Gastroesophageal sphincter (tissue), 4 donors: ENCODE results near the gene KHDRBS1. TPM values are rescaled to one million over a fixed set of nuclear protein-coding genes. Genes with fewer than 3 reads are reported as not detected.
A peak's percentile ranks its signal among the peaks of the same experiment; 100 is the strongest.
"Not testable (repeated sequence)": the region's sequence is repeated elsewhere in the genome, so short reads cannot be mapped to it uniquely, and the experiment has no call there.

Experiments
- ATAC-seq: fragments of 150-250 bp; one replicate; pipeline ENCODE4 v1.9.1; 2016; ENCODE audit warnings: mild to moderate bottlenecking, moderate library complexity
- H3K27ac ChIP-seq, 4 donors: fragments of 200-600 bp; sonication (generic) in 3 of 4; 1 replicate in 3 of 4; 2 replicates in 1 of 4; pipeline ENCODE4 v1.5.1; 2016 to 2019
- H3K27me3 ChIP-seq: fragments of 200-600 bp; sonication (generic); one replicate; pipeline ENCODE4 v1.5.1; 2019
- H3K36me3 ChIP-seq, 2 donors: fragments of 200-600 bp; sonication (generic); one replicate each; pipeline ENCODE4 v1.5.1; 2019; ENCODE audit warnings: control low read depth in 1 of 2
- H3K4me1 ChIP-seq, 3 donors: fragments of 200-600 bp; sonication (generic); 1 replicate in 2 of 3; 2 replicates in 1 of 3; pipeline ENCODE4 v1.5.1; 2016 to 2019; ENCODE audit warnings: control low read depth in 2 of 3
- H3K4me3 ChIP-seq, 2 donors: fragments of 200-600 bp; sonication (generic); one replicate each; pipeline ENCODE4 v1.5.1; 2019; ENCODE audit warnings: mild to moderate bottlenecking in 1 of 2, moderate library complexity in 1 of 2
- H3K9me3 ChIP-seq, 3 donors: fragments of 200-600 bp; sonication (generic); one replicate each; pipeline ENCODE4 v1.5.1; 2017 to 2019; ENCODE audit warnings: control low read depth in 2 of 3
- EP300 ChIP-seq: sonication (generic); formaldehyde crosslinking; IDR thresholded peaks from one replicate; pipeline ENCODE4 v1.6.1; 2017; ENCODE audit warnings: antibody characterized with exemption, mild to moderate bottlenecking
- POLR2A ChIP-seq, 2 donors: fragments of 450-650 bp; IDR thresholded peaks; one replicate each; pipeline ENCODE4 v1.6.1; 2017; ENCODE audit warnings: antibody characterized with exemption in 2 of 2, mild to moderate bottlenecking in 2 of 2, moderate library complexity in 1 of 2
- POLR2AphosphoS5 ChIP-seq: sonication (generic); formaldehyde crosslinking; IDR thresholded peaks from one replicate; pipeline ENCODE4 v1.6.1; 2017; ENCODE audit warnings: antibody characterized with exemption
- WGBS, 2 donors: methylation state at CpG; one replicate each; pipeline ENCODE4 v1.1.5; 2018; ENCODE audit warnings: low coverage in 1 of 2; 5-methylcytosine and 5-hydroxymethylcytosine counted together
- total RNA-seq, 4 donors: library from RNA; depleted of rRNA; stranded (reverse); fragments of >200 nt; gene quantifications; one replicate each; pipeline ENCODE4 v1.1.0, GENCODE V29; 2016
- TF ChIP-seq, protein P1 (sequence below), 4 experiments: fragments of 200-600 bp in 2 of 4; fragments of 450-650 bp in 2 of 4; sonication (generic) in 1 of 4; IDR thresholded peaks; one replicate each; pipeline ENCODE4 v1.5.1; 2017 to 2019; ENCODE audit warnings: antibody characterized with exemption in 4 of 4, mild to moderate bottlenecking in 2 of 4, moderate library complexity in 2 of 4

Gene KHDRBS1
- total RNA-seq, 4 donors from 2014 or later = 59.1 to 89.3 (median 64.8) TPM

DNA sequence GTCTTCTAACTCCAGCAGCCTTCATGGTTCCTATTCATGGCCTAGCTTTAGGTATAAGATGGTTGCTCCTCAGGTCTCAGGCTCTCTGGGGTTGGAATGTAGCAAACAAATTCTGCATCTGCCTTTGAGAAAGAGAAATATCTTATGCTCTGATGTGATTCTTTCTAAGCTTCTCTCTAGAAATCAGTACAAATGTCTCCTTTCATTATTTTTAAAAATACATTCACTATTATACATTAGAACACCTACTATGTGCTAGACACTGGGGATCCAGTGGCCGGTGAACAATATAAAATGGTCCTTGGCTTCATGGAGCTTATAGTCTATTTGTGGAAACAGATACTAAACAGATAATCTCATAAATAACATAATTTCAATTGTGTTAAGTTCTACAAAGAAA is 42.9 kb downstream of the KHDRBS1 start:
- Histone ChIP-seq H3K27me3 (no peaks in the 10 kb centered on the region), H3K36me3 (peaks cover 0 to 5% of the 10 kb centered on the region in 2 donors), H3K9me3 (no peaks in the 10 kb centered on the region), H3K4me1 (no peaks in the 10 kb centered on the region), H3K4me3 (no peak overlapping the region), H3K27ac (no peak overlapping the region)
- 100% methylated on average over 1 of the region's 1 CpG; no CpG with 5 or more reads in 1 of the 2 donors for WGBS, 2 donors
- TF ChIP-seq, protein P1, sequence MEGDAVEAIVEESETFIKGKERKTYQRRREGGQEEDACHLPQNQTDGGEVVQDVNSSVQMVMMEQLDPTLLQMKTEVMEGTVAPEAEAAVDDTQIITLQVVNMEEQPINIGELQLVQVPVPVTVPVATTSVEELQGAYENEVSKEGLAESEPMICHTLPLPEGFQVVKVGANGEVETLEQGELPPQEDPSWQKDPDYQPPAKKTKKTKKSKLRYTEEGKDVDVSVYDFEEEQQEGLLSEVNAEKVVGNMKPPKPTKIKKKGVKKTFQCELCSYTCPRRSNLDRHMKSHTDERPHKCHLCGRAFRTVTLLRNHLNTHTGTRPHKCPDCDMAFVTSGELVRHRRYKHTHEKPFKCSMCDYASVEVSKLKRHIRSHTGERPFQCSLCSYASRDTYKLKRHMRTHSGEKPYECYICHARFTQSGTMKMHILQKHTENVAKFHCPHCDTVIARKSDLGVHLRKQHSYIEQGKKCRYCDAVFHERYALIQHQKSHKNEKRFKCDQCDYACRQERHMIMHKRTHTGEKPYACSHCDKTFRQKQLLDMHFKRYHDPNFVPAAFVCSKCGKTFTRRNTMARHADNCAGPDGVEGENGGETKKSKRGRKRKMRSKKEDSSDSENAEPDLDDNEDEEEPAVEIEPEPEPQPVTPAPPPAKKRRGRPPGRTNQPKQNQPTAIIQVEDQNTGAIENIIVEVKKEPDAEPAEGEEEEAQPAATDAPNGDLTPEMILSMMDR (IDR thresholded peaks at IDR 0.05) = no peak
- TF ChIP-seq POLR2AphosphoS5 (no peak), EP300 (no peak), POLR2A (IDR thresholded peaks at IDR 0.05) (no peak)
- no peak for ATAC-seq

DNA sequence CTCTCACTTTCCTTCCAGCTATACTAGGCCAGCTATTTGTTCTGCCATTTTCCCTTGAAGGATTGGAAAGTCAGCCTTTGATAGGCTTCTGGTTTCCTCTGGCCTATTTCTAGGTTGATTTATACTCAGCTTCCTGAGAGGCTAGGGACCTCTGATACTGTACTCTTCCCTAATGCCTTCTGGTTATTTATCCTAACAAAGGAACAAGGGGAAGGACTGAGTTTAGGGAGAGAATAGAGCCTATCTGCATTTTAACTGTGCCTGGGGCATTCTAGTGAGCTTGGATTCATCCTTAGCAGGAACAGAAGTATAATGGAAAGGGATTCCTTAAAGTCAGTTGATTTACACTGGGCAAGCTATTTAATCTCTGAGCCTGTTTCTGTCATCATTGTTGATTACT is 47.2 kb downstream of the KHDRBS1 start:
- TF ChIP-seq POLR2A (IDR thresholded peaks at IDR 0.05) (peak in 1 of 2 donors; percentile 3), EP300 (no peak)
- TF ChIP-seq, protein P1 (IDR thresholded peaks at IDR 0.05) = no peak
- no peaks in the 10 kb centered on the region for H3K27me3 ChIP-seq
- no peak for ATAC-seq
- H3K9me3 ChIP-seq = no peaks in the 10 kb centered on the region
- H3K4me3 ChIP-seq = no peak overlapping the region
- H3K27ac ChIP-seq = peak overlapping the region in 1 of 4 donors; percentile 8
- H3K36me3 ChIP-seq = peaks cover 5 to 7% of the 10 kb centered on the region in 2 donors
- peaks cover 0 to 19% (median 10%) of the 10 kb centered on the region in 3 donors for H3K4me1 ChIP-seq

DNA sequence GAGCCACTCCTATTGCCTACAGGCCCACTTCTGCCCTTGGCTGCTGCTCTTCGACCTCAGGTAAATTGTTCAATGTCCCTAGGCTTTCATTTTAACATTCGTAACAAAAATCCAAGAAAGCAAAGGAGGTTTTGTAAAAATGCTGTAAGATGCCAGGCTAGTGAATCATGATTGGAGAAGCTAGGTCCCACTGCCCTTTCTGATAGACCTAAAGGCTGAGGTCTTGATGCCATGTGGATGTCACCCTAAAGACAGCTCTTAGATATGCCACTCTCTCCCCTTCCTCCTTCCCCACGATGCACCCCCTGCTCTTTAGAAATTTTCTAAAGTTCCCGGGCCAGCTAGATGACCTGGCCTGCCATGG is 49.2 kb downstream of the KHDRBS1 start:
- peaks cover 5 to 7% of the 10 kb centered on the region in 2 donors for H3K36me3 ChIP-seq
- H3K27me3 ChIP-seq = no peaks in the 10 kb centered on the region
- H3K4me3 ChIP-seq = no peak overlapping the region
- no peaks in the 10 kb centered on the region for H3K9me3 ChIP-seq
- H3K4me1 ChIP-seq = peaks cover 0 to 38% (median 14%) of the 10 kb centered on the region in 3 donors
- H3K27ac ChIP-seq = peak overlapping the region in 3 of 4 donors; percentile 63 to 80 (median 67)
- WGBS, 2 donors = 33 to 69% methylated on average over 1 to 2 of the region's 4 CpGs
- no peak for ATAC-seq
- TF ChIP-seq POLR2AphosphoS5 (no peak), EP300 (no peak), POLR2A (IDR thresholded peaks at IDR 0.05) (no peak)
- TF ChIP-seq, protein P1 (IDR thresholded peaks at IDR 0.05) = no peak

DNA sequence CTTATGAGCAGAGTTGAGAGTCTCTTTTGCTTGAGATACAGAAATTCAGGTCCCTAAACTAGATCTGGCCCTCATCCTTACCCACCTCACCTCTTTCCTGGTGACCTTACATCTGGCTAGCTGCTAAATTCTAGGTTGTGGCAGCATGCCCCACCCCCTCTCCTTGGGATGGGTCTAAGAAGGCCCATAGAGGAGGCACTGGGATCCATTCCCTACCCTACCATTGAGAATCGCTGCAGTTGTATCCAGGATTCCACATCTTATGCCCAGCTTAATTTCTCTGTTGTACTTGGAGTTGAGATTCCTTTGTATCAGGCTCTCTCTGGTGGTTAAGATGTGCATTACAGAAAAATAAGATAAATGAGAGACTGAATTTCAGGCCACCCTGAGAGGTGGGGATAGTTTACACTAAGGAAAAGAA is 49.6 kb downstream of the KHDRBS1 start:
- Histone ChIP-seq H3K9me3 (no peaks in the 10 kb centered on the region), H3K4me1 (peaks cover 0 to 41% (median 14%) of the 10 kb centered on the region in 3 donors), H3K27me3 (no peaks in the 10 kb centered on the region), H3K4me3 (no peak overlapping the region), H3K36me3 (peaks cover 5 to 7% of the 10 kb centered on the region in 2 donors), H3K27ac (peak overlapping the region in 3 of 4 donors; percentile 63 to 80 (median 67))
- WGBS, 2 donors = 0 to 14% methylated on average over 1 of the region's 1 CpG
- ATAC-seq = peak; percentile 61
- TF ChIP-seq, protein P1 (IDR thresholded peaks at IDR 0.05) = peak in 3 of 4 experiments; percentile 71 to 87 (median 81)
- no peak for TF ChIP-seq EP300

DNA sequence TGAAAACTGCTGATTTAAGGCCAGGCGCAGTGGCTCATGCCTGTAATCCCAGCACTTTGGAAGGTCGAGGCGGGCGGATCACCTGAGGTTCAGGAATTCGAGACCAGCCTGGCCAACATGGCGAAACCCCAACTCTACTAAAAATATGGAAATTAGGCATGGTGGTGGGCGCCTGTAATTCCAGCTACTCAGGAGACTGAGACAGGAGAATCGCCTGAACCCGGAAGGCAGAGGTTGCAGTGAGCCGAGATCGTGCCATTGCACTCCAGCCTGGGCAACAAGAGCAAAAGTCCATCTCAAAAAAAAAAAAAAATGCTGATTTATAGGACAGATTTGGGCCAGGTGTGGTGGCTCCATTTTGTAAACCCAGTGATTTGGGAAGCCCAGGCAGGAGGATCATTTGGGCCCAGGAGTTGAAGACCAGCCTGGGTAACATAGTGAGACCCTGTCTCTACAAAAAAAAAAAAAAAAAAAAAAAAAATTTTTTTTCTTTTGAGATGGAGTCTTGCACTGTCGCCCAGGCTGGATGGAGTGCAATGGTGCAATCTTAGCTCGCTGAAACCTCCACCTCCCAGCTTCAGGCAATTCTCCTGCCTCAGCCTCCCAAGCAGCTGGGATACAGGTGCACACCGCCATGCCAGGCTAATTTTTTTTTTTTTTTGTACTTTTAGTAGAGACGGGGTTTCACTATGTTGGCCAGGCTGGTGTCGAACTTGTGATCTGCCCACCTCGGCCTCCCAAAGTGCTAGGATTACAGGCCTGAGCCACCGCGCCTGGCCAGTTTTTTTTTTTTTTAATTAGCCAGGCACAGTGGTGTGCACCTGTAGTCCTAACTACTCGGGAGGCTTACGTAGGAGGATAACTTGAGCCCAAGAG is 52.2 kb downstream of the KHDRBS1 start:
- peaks cover 0 to 41% (median 14%) of the 10 kb centered on the region in 3 donors for H3K4me1 ChIP-seq
- H3K4me3 ChIP-seq, ATAC-seq, H3K36me3 ChIP-seq, H3K9me3 ChIP-seq, H3K27me3 ChIP-seq: not testable (repeated sequence)
- H3K27ac ChIP-seq = peak overlapping the region in 2 of 4 donors; percentile 35 to 45
- 62 to 75% methylated on average over 6 to 20 of the region's 21 CpGs for WGBS, 2 donors
